AG04449 (cell line): ENCODE results near the gene ADRA1B.

Experiments used
- CTCF ChIA-PET: fragments of 350-600 bp; formaldehyde crosslinking; extraction: SDS; loops from one replicate; lab custom pipeline; 2021; ENCODE audit warnings: antibody characterized with exemption; lab: Yijun Ruan, JAX
- POLR2A ChIA-PET: fragments of 400-600, 350-600 bp; formaldehyde crosslinking; extraction: SDS; loops from one replicate; lab custom pipeline; 2020; ENCODE audit warnings: antibody characterized with exemption, inconsistent platforms; lab: Yijun Ruan, JAX
- DNase-seq: peaks from one replicate; pipeline ENCODE4 v3.0.0-alpha.2; 2010; ENCODE audit warnings: low read depth, low spot score
- H3K4me3 ChIP-seq: 2 replicates; pipeline ENCODE4 v1.5.1; 2011; ENCODE audit warnings: low read depth, mild to moderate bottlenecking, control low read depth, low read length
- CTCF ChIP-seq: IDR thresholded peaks from one replicate; pipeline ENCODE4 v1.5.1; 2011; ENCODE audit warnings: mild to moderate bottlenecking, moderate library complexity, low read length, control low read depth, inconsistent platforms; ENCODE audit not compliant: insufficient read depth; ENCODE audit errors: missing control alignments

The ADRA1B gene

GRCh38 chr5:159908591-159908940 lies 7.7 kb upstream of the ADRA1B start:
- H3K4me3 ChIP-seq, result no peak overlapping the region
- ChIA-PET CTCF (interaction anchor here (0.9 to 2.5 kb wide), 3 partner anchors 8 to 463 kb away, joined by 4 to 8 read pairs (median 7); partner anchors contain the start of gene ADRA1B), POLR2A (interaction anchor here (1.4 kb wide), 1 partner anchor 129 kb away, joined by 3 read pairs; no protein-coding TSS in a partner anchor)
- DNase-seq, result no peak
- no peak for TF ChIP-seq CTCF

GRCh38 chr5:159909126-159909525 lies 7.2 kb upstream of the ADRA1B start:
- no peak for TF ChIP-seq CTCF
- no peak overlapping the region for H3K4me3 ChIP-seq
- DNase-seq, result no peak
- POLR2A ChIA-PET, result no interaction called here
- CTCF ChIA-PET, result interaction anchor here (0.8 to 2.0 kb wide), 2 partner anchors 10 to 464 kb away, joined by 3 to 7 read pairs; no protein-coding TSS in a partner anchor

- no peak for DNase-seq
- H3K4me3 ChIP-seq, result no peak overlapping the region
- CTCF ChIA-PET, result interaction anchor here (0.8 kb wide), 1 partner anchor 8 kb away, joined by 3 read pairs; no protein-coding TSS in a partner anchor
- no peak for TF ChIP-seq CTCF
- POLR2A ChIA-PET, result no interaction called here
Observed at GRCh38 chr5:159910207-159910842, 6.0 kb upstream of the ADRA1B start.

GRCh38 chr5:159910843-159911229 lies 5.4 kb upstream of the ADRA1B start:
- ChIA-PET POLR2A (no interaction called here), CTCF (no interaction called here)
- TF ChIP-seq CTCF, result no peak
- DNase-seq, result no peak
- no peak overlapping the region for H3K4me3 ChIP-seq

GRCh38 chr5:159911349-159911748 lies 4.9 kb upstream of the ADRA1B start:
- TF ChIP-seq CTCF, result no peak
- H3K4me3 ChIP-seq, result no peak overlapping the region
- POLR2A ChIA-PET, result no interaction called here
- DNase-seq, result no peak
- CTCF ChIA-PET, result interaction anchor here (11.4 kb wide), 1 partner anchor 468 kb away, joined by 116 read pairs; no protein-coding TSS in a partner anchor

GRCh38 chr5:159912033-159912800 lies 4.1 kb upstream of the ADRA1B start:
- H3K4me3 ChIP-seq, result no peak overlapping the region
- ChIA-PET POLR2A (no interaction called here), CTCF (interaction anchor here (0.7 to 11.4 kb wide), 8 partner anchors 9 to 577 kb away, joined by 3 to 116 read pairs (median 3); no protein-coding TSS in a partner anchor)
- no peak for TF ChIP-seq CTCF
- no peak for DNase-seq
